ENCODE measurements around the gene NOC4L. TPM values are rescaled to one million over a fixed set of nuclear protein-coding genes. Genes with fewer than 3 reads are reported as not detected.

Gene NOC4L
- total RNA-seq, 4 donors from 2014 or later, result 7.5 to 13.4 (median 9.5) TPM

DNA sequence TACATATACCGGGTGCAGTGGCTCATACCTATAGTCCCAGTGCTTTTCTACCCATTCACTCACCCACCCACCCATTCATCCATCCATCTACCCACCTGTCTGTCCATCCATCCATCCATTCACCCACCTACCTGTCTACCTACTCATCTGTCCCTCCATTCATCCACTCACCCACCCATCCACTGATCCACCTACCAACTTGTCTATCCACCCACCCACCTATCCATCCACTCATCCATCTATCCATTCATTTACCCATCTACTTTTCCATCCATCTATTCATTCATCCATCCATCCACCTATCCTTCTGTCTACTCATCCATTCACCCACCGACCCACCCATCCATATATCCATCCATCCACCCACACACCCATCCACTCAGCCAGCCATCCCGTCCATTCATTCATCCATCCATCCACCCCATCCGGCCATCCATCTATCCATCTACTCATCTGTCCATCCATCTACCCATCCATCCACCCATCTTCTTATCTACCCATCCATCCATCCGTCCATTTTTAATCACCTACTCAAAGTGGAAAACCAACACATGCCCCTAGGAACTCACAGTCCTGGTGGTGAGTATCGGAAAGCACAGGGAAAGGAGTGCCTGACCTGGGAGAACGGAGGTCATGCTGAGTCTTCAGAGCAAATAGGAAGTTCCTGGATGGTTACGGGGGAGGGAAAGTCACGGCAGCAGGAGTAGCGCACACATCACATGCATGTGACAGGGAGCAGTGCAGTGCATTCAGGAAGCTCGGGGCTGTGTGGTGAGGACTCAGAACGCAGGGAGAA lies 20.1 kb upstream of the NOC4L start:
- H3K27ac ChIP-seq, result no peak overlapping the region
- no peaks in the 10 kb centered on the region for H3K4me1 ChIP-seq
- no peak overlapping the region for H3K4me3 ChIP-seq
- 83 to 98% methylated on average over 4 to 11 of the region's 12 CpGs for WGBS, 2 donors (ENCODE audit: low coverage in 1 of 2)
- peaks cover 0 to 98% of the 10 kb centered on the region in 2 donors for H3K36me3 ChIP-seq
- TF ChIP-seq EP300 (IDR thresholded peaks at IDR 0.05) (no peak), POLR2A (IDR thresholded peaks at IDR 0.05) (no peak), POLR2AphosphoS5 (IDR thresholded peaks at IDR 0.05) (no peak)
- TF ChIP-seq, protein P1, sequence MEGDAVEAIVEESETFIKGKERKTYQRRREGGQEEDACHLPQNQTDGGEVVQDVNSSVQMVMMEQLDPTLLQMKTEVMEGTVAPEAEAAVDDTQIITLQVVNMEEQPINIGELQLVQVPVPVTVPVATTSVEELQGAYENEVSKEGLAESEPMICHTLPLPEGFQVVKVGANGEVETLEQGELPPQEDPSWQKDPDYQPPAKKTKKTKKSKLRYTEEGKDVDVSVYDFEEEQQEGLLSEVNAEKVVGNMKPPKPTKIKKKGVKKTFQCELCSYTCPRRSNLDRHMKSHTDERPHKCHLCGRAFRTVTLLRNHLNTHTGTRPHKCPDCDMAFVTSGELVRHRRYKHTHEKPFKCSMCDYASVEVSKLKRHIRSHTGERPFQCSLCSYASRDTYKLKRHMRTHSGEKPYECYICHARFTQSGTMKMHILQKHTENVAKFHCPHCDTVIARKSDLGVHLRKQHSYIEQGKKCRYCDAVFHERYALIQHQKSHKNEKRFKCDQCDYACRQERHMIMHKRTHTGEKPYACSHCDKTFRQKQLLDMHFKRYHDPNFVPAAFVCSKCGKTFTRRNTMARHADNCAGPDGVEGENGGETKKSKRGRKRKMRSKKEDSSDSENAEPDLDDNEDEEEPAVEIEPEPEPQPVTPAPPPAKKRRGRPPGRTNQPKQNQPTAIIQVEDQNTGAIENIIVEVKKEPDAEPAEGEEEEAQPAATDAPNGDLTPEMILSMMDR (IDR thresholded peaks at IDR 0.05), result no peak
- no peak for ATAC-seq
- H3K9me3 ChIP-seq, result peaks cover 0 to 9% (median 0%) of the 10 kb centered on the region in 3 donors
- H3K27me3 ChIP-seq, result no peaks in the 10 kb centered on the region

DNA sequence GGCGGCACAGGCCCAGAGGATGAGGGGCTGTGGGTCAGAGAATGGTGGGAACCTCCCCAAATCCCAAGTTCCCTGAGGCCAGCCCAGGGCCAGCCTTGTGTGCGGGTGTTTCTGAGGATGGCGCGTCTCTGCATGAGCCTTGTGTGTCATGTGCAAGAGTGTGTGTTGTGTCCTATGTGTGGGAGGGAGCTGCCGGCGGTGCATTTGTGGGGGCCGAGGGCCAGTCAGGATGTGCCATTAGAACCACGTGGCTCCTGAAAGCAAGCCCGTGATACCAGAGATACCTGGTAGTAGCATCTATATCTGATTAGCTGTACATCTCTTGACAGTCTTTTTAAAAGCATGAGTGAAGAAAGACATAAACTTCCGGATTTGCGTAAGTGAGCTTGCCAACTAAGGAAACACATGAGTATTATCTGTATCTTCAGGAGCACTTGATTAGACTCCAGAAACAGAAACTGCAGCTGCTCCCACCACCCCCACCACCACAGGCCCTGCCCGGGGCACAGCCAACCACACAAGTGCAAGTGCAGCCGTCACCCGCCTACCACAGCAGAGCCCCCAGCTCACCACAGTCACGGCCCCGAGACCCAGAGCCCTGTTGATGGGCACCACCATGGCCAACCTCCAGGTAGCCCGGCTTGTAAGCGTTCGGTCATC lies 19.4 kb upstream of the NOC4L start:
- ATAC-seq, result no peak

GRCh38 chr12:132125736-132126135 lies 18.5 kb upstream of the NOC4L start:
- TF ChIP-seq POLR2A (IDR thresholded peaks at IDR 0.05), result no peak
- TF ChIP-seq EP300 (IDR thresholded peaks at IDR 0.05), result no peak
- no peak for TF ChIP-seq POLR2AphosphoS5 (IDR thresholded peaks at IDR 0.05)
- TF ChIP-seq, protein P1 (IDR thresholded peaks at IDR 0.05), result no peak
- Histone ChIP-seq H3K27me3 (no peaks in the 10 kb centered on the region), H3K4me3 (no peak overlapping the region), H3K36me3 (peaks cover 0 to 90% of the 10 kb centered on the region in 2 donors), H3K27ac (no peak overlapping the region), H3K4me1 (no peaks in the 10 kb centered on the region), H3K9me3 (peaks cover 0 to 9% (median 0%) of the 10 kb centered on the region in 3 donors)
- no peak for ATAC-seq
- WGBS, 2 donors (ENCODE audit: low coverage in 1 of 2), result 91% methylated on average over 10 to 11 of the region's 12 CpGs

More for the DNA sequence above, 19.4 kb upstream of the NOC4L start:
- 86% methylated on average over 19 of the region's 19 CpGs; no CpG with 5 or more reads in 1 of the 2 donors for WGBS, 2 donors (ENCODE audit: low coverage in 1 of 2)
- Histone ChIP-seq H3K4me3 (no peak overlapping the region), H3K4me1 (no peaks in the 10 kb centered on the region), H3K9me3 (peaks cover 0 to 9% (median 0%) of the 10 kb centered on the region in 3 donors), H3K27me3 (no peaks in the 10 kb centered on the region), H3K36me3 (peaks cover 0 to 99% of the 10 kb centered on the region in 2 donors), H3K27ac (no peak overlapping the region)
- TF ChIP-seq, protein P1 (IDR thresholded peaks at IDR 0.05), result no peak
- TF ChIP-seq POLR2A (IDR thresholded peaks at IDR 0.05), result no peak
- TF ChIP-seq POLR2AphosphoS5 (IDR thresholded peaks at IDR 0.05), result no peak
- no peak for TF ChIP-seq EP300 (IDR thresholded peaks at IDR 0.05)

DNA sequence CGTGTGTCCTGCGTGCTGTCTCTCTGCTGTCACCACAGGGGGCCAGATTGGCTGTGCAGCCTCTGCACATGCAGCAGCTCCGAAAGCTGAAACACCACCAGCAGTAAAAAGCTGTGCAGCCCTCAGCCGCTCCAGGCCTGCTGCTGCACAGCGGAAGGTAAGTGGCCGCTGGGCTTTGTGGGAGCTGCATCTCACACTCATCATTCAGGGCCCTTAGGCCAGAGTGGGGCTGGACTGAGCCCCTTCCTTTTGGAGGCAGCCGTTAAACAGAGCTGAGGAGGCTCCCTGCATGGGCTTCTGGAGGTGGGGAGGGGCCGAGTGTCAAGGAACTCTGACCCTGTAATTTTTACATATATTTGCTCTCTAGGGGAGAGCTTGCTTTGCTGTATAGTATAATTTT lies 17.2 kb upstream of the NOC4L start:
- no peak overlapping the region for H3K27ac ChIP-seq
- ATAC-seq, result no peak
- no peak overlapping the region for H3K4me3 ChIP-seq
- peaks cover 0 to 77% of the 10 kb centered on the region in 2 donors for H3K36me3 ChIP-seq
- no peaks in the 10 kb centered on the region for H3K27me3 ChIP-seq
- H3K9me3 ChIP-seq, result peaks cover 0 to 9% (median 0%) of the 10 kb centered on the region in 3 donors
- no peak for TF ChIP-seq EP300 (IDR thresholded peaks at IDR 0.05)
- no peak for TF ChIP-seq POLR2AphosphoS5 (IDR thresholded peaks at IDR 0.05)
- TF ChIP-seq, protein P1 (IDR thresholded peaks at IDR 0.05), result no peak
- no peak for TF ChIP-seq POLR2A (IDR thresholded peaks at IDR 0.05)
- H3K4me1 ChIP-seq, result no peaks in the 10 kb centered on the region
- WGBS, 2 donors (ENCODE audit: low coverage in 1 of 2), result 90 to 100% methylated on average over 2 to 3 of the region's 8 CpGs
